Right ventricle myocardium superior (tissue), 1 donor: Measurements from ENCODE around the gene VPS51. TPM values are rescaled to one million over a fixed set of nuclear protein-coding genes. Genes with fewer than 3 reads are reported as not detected.

Experiments used
- ATAC-seq: fragments of 200-7000 bp; cut with Tn5 transposase; one replicate; pipeline ENCODE4 v1.9.1; 2020; ENCODE audit warnings: mild to moderate bottlenecking; ENCODE audit not compliant: poor library complexity
- DNase-seq: peaks from one replicate; pipeline ENCODE4 v3.0.0-alpha.2; 2020
- intact Hi-C: fragments of 100-400 bp; cut with DNase I; formaldehyde crosslinking; loops from one replicate; pipeline ENCODE4 v1.11.2; 2022
- total RNA-seq: library from RNA; stranded (reverse); fragmentation: NEBNext Ultra II Directional; extraction: Animal tissue kit (Norgen Biotek cat#: 25700); gene quantifications from one replicate; pipeline ENCODE4 v1.2.1, GENCODE V29; 2021
- donor health status: DM: no; HTN: yes; CAD: no; lungs with severe emphysema.

The VPS51 gene
- total RNA-seq, 1 donor from 2014 or later: 88.1 TPM

- intact Hi-C loops: no loop called here
- ATAC-seq (no peak), DNase-seq (no peak)
These were observed 4.8 kb downstream of the VPS51 start for GRCh38 chr11:65100674-65101350.

GRCh38 chr11:65102142-65103095 lies 6.4 kb downstream of the VPS51 start:
- ATAC-seq: peak; percentile 61
- DNase-seq: no peak
- intact Hi-C loops: no loop called here

GRCh38 chr11:65103476-65103875 lies 7.5 kb downstream of the VPS51 start:
- intact Hi-C loops: no loop called here
- DNase-seq: no peak
- no peak for ATAC-seq

- ATAC-seq (peak; percentile 56), DNase-seq (no peak)
- intact Hi-C loops: no loop called here
These were observed 8.6 kb downstream of the VPS51 start for GRCh38 chr11:65104628-65105027.

- intact Hi-C loops: no loop called here
- peak; percentile 37 for DNase-seq
These were observed 11.1 kb downstream of the VPS51 start for GRCh38 chr11:65107078-65107477.

GRCh38 chr11:65107751-65108468 lies 11.9 kb downstream of the VPS51 start:
- DNase-seq: peak; percentile 34
- ATAC-seq: no peak
- intact Hi-C loops: no loop called here

More at GRCh38 chr11:65107078-65107477, 11.1 kb downstream of the VPS51 start:
- ATAC-seq: no peak

GRCh38 chr11:65108469-65109123 lies 12.6 kb downstream of the VPS51 start:
- no peak for ATAC-seq
- DNase-seq: no peak
- intact Hi-C loops: no loop called here

- DNase-seq (peak; percentile 36), ATAC-seq (no peak)
- intact Hi-C loops: loop anchor here (10.0 kb wide), 1 partner anchor 265 kb away; the partner anchor contains the start of gene CDC42BPG
These were observed 13.5 kb downstream of the VPS51 start for GRCh38 chr11:65109231-65110198.

GRCh38 chr11:65110354-65110861 lies 14.4 kb downstream of the VPS51 start:
- intact Hi-C loops: loop anchor here (10.0 kb wide), 1 partner anchor 266 kb away; the partner anchor contains the start of gene CDC42BPG
- ATAC-seq (peak; percentile 58), DNase-seq (peak; percentile 89)

- ATAC-seq (no peak), DNase-seq (no peak)
- intact Hi-C loops: loop anchor here (10.0 kb wide), 1 partner anchor 266 kb away; the partner anchor contains the start of gene CDC42BPG
These were observed 15.2 kb downstream of the VPS51 start for GRCh38 chr11:65111159-65111743.

- ATAC-seq (peak; percentile 90), DNase-seq (peak; percentile 98)
- intact Hi-C loops: loop anchor here (10.0 kb wide), 1 partner anchor 267 kb away; the partner anchor contains the start of gene CDC42BPG
These were observed 15.9 kb downstream of the VPS51 start, which contains the start of gene TM7SF2 for GRCh38 chr11:65111744-65112545. TM7SF2 (plus strand) TSS chr11:65111872; CDS start chr11:65112016, 144 bp downstream.

- ATAC-seq (peak; percentile 62), DNase-seq (peak; percentile 78)
- intact Hi-C loops: loop anchor here (10.0 kb wide), 1 partner anchor 268 kb away; the partner anchor contains the start of gene CDC42BPG
These were observed 16.7 kb downstream of the VPS51 start for GRCh38 chr11:65112546-65113360.

- intact Hi-C loops: loop anchor here (10.0 kb wide), 1 partner anchor 269 kb away; the partner anchor contains the start of gene CDC42BPG
- DNase-seq (no peak), ATAC-seq (no peak)
These were observed 17.3 kb downstream of the VPS51 start for GRCh38 chr11:65113361-65113756.

GRCh38 chr11:65113839-65114238 lies 17.8 kb downstream of the VPS51 start:
- intact Hi-C loops: loop anchor here (10.0 kb wide), 1 partner anchor 269 kb away; the partner anchor contains the start of gene CDC42BPG

More at GRCh38 chr11:65113839-65114238, 17.8 kb downstream of the VPS51 start:
- no peak for DNase-seq
- no peak for ATAC-seq
